SKM-1 treated with dmso at 0.1 percent for 144 hours (cell line): ENCODE data around the gene MPPE1.

Experiments used
- DNase-seq: peaks from one replicate; lab custom pipeline; 2025; ENCODE audit not compliant: unreplicated experiment; lab: John Stamatoyannopoulos, UW

The MPPE1 gene

DNA sequence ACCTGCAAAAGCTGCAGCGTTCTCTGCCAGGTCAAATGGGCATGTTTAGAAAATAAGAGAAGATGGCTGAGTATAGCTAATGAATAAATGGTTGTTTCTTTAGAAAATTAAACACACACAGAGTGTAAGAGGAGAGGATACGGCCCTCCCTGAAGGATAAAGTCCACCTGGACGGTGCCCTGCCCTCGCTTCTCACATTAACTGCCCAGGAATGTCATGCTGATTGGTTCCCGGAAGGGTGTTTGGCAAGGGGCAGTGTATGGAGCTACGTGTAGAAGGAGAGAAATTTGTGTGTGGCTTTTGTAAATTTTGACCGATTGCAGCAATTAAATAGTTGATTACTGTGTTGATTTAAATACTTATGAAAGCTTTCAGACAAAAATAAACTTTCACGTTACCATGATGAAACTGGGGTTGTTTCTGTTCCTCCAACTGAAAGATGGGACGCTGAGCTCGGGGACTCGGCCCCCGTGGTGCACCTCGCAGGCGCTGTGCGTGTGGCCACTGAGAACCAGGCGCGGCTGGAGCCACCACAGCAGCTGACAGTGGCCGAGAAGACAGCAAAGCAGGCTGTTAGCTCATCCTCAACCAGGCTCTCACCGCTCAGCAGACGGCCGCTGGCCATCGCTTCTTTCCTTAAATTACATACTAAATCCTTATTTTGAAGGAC, 22.7 kb downstream of the MPPE1 start:
- DNase-seq = no peak

GRCh38 chr18:11884396-11885030, 23.6 kb downstream of the MPPE1 start:
- no peak for DNase-seq

DNA sequence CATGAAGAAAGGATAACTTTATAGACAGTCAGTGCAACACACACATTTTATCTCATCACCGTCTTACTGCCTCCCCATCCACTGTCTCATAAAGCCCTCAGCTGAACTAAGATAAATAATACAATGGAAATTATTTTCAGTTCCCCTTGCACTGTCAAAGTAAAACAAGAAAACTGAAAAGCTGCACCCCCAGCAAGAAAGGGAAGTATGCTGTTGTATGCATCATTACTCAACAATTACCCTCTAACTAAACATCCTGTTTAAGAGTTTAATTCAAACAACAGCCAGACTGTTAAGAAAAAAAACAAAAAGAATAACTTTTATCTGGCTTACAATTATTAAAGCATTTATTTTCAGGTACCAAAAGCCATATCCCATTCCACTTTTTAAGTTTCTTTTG, 25.0 kb downstream of the MPPE1 start:
- peak; percentile 68 for DNase-seq

GRCh38 chr18:11882636-11883035, 25.5 kb downstream of the MPPE1 start:
- no peak for DNase-seq

DNA sequence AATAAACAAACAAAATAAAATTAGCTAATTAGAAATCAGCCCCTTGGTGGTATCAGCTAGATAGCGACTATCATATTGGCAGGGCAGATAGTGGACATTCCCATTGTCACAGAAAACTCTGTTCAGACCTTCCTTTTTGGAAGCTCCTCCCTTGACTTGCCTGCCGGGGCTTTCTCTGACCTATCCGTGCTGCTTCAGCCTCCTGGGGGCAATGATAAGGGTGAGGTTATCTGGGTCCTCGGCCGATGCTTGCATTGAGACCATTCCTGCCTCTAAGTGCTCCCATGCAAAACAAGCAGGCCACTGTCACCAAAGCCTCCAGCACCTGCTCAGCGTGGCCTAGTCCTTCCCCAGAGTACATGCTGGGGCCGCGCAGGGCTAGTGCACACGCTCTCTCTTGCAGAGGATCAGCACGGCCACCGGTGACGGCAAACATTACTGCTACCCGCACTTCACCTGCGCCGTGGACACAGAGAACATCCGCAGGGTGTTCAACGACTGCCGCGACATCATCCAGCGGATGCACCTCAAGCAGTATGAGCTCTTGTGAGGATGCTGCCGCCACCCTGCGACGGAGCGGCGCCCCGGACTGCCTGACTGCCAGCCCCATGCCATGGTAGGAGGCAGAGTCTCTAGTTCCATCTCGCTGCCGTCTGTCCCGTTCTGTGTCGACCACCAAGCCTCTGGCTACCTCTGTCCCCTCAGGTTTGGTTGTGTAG, 27.4 kb downstream of the MPPE1 start:
- DNase-seq = no peak

DNA sequence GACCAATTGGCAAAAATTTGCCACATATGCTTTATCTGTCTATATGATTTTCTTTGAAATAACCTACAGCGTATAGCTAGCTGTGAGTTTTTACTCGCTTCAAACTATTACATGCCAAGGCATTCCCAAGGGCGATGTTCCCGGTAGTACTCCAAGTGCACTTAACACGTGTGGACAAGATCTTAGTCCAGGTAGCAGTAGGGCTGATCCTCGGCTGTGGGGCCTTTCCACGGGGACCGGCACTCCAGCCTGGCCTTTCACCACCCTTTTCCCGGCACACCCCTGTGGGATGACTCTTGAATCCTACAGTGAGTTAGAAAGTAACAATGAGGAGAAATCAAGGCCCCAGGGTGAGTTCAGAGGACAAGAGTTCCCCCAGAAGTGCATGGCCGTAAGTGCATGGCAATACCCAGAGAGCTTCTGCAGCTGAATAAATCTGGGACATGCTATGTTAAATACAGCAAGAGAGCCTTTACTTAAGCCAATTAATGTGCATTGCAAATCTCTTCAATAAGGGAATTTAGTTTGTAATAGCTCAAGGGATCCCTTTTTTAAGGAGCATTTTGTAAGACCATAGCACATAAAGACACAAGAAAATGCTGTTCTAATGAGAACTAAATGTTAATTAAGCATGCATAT, 30.5 kb downstream of the MPPE1 start:
- no peak for DNase-seq

- no peak for DNase-seq
These were observed 33.4 kb downstream of the MPPE1 start for GRCh38 chr18:11874676-11875075.

DNA sequence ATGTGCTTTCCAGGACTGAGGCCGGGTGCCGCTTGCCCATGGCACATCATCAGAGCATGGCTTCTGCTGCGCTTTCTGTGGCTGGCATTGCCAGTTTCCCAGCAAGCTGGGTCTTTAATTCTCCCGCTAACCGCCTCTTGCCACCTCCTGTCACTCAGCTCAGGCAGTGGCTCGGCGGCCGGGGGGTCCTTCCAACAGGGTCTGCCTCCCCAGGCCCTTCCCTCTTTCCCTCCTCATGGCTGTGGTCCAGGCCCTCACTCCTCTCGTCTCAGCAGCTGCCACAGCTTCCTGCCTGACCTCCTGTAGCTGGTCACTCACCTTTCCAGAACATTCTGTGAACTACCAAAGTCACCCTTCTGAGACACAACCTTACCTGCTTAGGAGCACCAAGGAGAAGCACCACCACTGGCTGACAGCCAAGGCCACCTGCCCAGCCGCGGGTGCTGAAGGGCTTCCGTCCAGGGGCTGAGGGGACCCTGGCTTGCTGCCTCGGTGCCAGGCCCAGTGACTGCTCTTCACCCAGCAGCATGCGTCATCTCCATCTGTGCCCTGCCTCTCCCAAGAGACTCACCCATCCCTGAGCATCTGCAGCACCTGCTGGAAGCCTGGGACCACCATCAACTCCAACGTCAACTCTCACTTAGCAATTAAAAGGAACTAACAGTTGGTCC, 34.3 kb downstream of the MPPE1 start:
- DNase-seq = no peak

DNA sequence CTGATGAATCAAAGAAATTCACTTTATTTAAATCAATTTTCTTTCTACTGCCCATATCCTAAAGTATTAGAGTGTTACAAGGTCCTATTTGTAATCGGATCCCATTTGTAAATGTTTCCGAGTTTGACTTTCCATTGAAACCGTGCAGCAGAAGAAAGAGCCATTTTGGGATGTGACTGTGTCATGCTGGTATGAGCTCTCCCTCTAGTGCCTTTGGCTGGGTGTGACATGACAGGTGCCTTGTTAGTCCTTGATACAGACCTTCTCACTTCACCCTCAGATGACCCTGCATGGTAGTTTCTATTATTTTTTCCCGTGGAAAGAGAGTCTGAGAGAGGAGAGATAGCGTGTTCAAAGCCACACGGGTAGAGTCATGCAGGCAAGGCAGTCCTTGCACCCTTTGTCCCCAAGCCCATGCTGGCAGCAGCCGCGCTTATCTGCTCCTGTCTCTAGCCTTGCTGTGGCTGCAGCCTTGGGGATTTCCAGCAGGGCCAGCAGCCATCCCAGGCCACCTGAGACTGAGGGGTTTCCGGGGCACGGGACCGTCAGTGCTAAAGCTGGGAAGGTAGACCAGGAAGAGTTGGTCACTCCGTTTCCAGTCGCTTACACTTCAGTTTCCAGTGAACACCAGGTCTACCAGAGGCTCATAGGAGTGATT, 35.5 kb downstream of the MPPE1 start:
- DNase-seq = no peak

DNA sequence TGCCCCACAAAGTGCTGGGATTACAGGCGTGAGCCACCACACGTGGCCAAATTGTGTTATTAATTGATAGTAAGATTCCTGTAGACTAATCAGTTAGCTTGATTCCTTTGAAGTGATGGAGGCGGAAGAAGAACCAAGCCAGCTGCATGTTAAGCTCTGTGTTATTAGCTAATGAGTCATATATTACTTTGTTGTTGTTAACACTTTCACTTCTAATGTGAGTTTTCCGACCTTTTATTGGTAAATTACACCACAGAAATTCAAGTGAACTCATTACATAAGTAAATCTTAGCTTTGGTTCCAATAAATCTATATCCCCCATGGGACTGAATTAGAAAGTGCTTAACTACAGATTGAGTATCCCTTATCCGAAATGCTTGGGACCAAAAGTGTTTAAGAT, 36.6 kb downstream of the MPPE1 start:
- no peak for DNase-seq

- no peak for DNase-seq
These were observed 39.9 kb downstream of the MPPE1 start for GRCh38 chr18:11868230-11868629.

DNA sequence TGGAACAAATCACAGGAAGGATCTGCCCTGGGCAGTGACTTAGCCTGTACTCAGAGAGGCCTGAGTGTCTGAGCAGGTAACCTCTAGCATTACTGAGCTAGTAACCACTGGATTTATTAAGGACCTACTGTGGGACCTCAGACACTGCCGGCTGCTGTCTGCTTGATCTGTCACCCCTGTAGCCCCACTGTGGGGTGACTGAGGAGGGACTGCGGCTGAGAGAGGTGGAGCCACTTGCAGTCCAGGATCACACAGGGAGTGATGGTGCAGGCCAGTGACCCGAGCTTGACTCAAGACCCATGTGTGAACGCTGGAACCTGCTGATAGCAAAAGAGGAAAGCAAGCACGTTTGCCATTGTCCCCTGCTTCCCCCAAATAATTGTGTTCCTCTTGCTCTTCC, 41.4 kb downstream of the MPPE1 start:
- no peak for DNase-seq

GRCh38 chr18:11866329-11866728, 41.8 kb downstream of the MPPE1 start:
- DNase-seq = no peak

GRCh38 chr18:11865071-11865470, 43.0 kb downstream of the MPPE1 start:
- no peak for DNase-seq

GRCh38 chr18:11864471-11864870, 43.6 kb downstream of the MPPE1 start:
- no peak for DNase-seq

- DNase-seq = no peak
These were observed 45.5 kb downstream of the MPPE1 start for GRCh38 chr18:11862468-11863137.

- no peak for DNase-seq
These were observed 46.4 kb downstream of the MPPE1 start for GRCh38 chr18:11861583-11862288.

DNA sequence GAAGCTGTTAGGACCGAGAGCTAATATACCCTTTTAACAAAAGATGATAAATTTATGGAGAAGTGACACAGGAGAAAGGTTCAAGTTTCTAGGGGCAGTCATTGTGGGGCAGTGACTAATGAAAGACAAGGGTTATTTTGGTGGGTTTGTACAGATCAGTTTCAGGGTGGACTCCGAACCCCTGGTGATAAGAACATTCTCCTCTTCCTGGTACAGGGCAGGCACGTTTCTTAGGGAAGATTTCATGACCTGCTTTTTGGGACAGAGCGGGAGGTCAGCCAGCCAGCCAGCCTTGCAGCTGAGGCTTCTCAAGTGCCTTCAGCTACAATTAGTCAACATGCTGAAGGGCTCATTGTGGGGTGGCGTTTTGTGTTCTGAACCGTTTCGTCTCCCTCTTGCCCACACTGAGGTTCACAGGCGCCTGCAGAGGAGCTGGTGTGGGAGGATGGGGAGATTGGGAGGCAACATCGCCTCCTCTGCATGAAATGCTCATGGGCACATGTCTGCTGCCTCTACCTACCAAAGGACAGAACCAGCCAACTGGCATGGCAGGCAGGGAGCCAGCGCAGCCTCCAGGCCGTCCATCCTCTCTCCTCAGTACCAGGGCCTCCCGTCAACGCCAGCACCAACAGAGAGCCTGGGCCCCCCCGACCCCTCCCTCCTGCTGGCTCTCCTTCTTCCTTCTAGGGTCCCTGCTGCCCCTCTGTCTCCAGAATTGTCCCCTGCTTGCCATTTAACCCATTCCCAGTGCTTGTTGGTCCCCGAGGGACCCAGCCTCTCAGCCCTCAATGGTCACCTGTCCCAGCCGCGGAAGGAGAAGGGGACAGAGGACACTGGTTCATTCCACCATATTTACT, 47.3 kb downstream of the MPPE1 start:
- DNase-seq = no peak
